Glutamatergic neuron (in vitro differentiated cells): Measurements from ENCODE around the gene SYT9. TPM values are rescaled to one million over a fixed set of nuclear protein-coding genes. Genes with fewer than 3 reads are reported as not detected.

ENCODE experiments used
- DNase-seq: peaks from one replicate; pipeline ENCODE4 v3.0.0; 2022
- H3K27ac Mint-ChIP-seq: one replicate; pipeline ENCODE4 v1.8.0; 2020; ENCODE audit warnings: mild to moderate bottlenecking, mixed read lengths, inconsistent platforms; ENCODE audit not compliant: unreplicated experiment
- H3K27me3 Mint-ChIP-seq: one replicate; pipeline ENCODE4 v1.8.0; 2020; ENCODE audit warnings: mild to moderate bottlenecking, moderate library complexity, mixed read lengths, inconsistent platforms; ENCODE audit not compliant: unreplicated experiment
- H3K36me3 Mint-ChIP-seq: one replicate; pipeline ENCODE4 v1.8.0; 2020; ENCODE audit warnings: mild to moderate bottlenecking, mixed read lengths, inconsistent platforms; ENCODE audit not compliant: unreplicated experiment
- H3K4me1 Mint-ChIP-seq: one replicate; pipeline ENCODE4 v1.8.0; 2020; ENCODE audit warnings: mild to moderate bottlenecking, low read depth, mixed read lengths, inconsistent platforms; ENCODE audit not compliant: unreplicated experiment
- H3K4me3 Mint-ChIP-seq: one replicate; pipeline ENCODE4 v1.8.0; 2020; ENCODE audit warnings: mild to moderate bottlenecking, mixed read lengths, inconsistent platforms; ENCODE audit not compliant: unreplicated experiment
- H3K9me3 Mint-ChIP-seq: one replicate; pipeline ENCODE4 v1.8.0; 2020; ENCODE audit warnings: mild to moderate bottlenecking, moderate library complexity, mixed read lengths, inconsistent platforms; ENCODE audit not compliant: unreplicated experiment
- total RNA-seq: library from RNA; stranded (reverse); fragmentation: NEBNext Ultra II Directional; extraction: Animal tissue kit (Norgen Biotek cat#: 25700); gene quantifications from one replicate; pipeline ENCODE4 v1.2.1, GENCODE V29; 2021; ENCODE audit not compliant: unreplicated experiment
- TF ChIP-seq, protein P1 (sequence below): fragments of 200-600 bp; sonication (generic); IDR thresholded peaks from one replicate; pipeline ENCODE4 v1.5.0; 2021; ENCODE audit not compliant: partially characterized antibody, unreplicated experiment

The SYT9 gene
- total RNA-seq, 1 donor from 2014 or later: 3.7 TPM

DNA sequence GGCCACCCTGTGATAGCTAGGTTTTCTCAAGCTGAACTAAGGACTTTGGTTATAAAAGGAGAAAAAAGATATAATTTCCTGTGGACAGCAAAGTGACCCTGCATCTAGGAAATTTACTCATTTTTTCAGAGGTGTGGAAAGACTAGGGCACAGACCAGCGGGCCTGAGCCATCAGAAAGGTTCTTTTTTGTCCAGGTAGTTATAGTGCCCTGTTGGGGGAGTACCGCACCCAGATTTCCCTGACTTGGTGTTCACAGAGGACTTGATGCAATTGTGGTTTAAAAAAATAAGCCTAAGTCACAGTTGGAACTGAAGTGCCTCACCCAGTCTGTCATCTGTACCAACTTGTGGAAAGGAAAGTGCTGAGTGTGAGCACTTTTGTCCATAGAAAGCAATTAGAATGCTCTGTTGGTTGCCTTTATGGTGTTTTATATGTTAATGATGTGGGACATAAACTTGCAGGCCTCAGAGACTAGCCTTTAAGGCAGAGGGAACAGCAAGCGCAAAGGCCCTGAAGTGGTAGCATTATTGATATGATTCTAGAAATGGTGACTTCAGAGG, 3.1 kb downstream of the SYT9 start:
- Mint-ChIP-seq H3K4me3 (no peak overlapping the region), H3K4me1 (peaks cover 2% of the 10 kb centered on the region), H3K9me3 (peaks cover 2% of the 10 kb centered on the region), H3K27me3 (peaks cover 2% of the 10 kb centered on the region), H3K27ac (no peak overlapping the region), H3K36me3 (peaks cover 4% of the 10 kb centered on the region)
- DNase-seq: no peak
- TF ChIP-seq, protein P1, sequence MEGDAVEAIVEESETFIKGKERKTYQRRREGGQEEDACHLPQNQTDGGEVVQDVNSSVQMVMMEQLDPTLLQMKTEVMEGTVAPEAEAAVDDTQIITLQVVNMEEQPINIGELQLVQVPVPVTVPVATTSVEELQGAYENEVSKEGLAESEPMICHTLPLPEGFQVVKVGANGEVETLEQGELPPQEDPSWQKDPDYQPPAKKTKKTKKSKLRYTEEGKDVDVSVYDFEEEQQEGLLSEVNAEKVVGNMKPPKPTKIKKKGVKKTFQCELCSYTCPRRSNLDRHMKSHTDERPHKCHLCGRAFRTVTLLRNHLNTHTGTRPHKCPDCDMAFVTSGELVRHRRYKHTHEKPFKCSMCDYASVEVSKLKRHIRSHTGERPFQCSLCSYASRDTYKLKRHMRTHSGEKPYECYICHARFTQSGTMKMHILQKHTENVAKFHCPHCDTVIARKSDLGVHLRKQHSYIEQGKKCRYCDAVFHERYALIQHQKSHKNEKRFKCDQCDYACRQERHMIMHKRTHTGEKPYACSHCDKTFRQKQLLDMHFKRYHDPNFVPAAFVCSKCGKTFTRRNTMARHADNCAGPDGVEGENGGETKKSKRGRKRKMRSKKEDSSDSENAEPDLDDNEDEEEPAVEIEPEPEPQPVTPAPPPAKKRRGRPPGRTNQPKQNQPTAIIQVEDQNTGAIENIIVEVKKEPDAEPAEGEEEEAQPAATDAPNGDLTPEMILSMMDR: no peak

DNA sequence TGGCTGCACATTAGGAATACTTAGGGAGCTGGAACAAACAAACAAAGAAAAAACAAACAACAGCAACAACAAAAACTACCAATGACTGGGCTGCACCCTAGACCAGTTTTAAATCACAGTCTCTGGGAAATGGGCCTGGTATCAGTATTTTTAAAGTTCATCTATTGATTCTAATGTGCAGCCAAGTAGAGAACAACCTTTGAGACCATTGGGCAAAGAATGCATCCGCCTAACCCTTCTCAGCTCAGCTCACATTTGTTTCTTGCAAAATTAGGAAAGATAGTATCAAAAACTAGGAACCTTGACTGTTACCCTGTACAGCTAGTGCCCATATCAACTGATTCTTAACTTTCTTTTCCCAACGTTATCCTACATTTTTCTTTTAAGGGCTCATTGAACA, 5.2 kb downstream of the SYT9 start:
- Mint-ChIP-seq H3K27me3 (no peaks in the 10 kb centered on the region), H3K9me3 (no peaks in the 10 kb centered on the region), H3K27ac (no peak overlapping the region), H3K36me3 (no peaks in the 10 kb centered on the region), H3K4me3 (no peak overlapping the region), H3K4me1 (peaks cover 2% of the 10 kb centered on the region)
- TF ChIP-seq, protein P1: no peak
- DNase-seq: no peak

DNA sequence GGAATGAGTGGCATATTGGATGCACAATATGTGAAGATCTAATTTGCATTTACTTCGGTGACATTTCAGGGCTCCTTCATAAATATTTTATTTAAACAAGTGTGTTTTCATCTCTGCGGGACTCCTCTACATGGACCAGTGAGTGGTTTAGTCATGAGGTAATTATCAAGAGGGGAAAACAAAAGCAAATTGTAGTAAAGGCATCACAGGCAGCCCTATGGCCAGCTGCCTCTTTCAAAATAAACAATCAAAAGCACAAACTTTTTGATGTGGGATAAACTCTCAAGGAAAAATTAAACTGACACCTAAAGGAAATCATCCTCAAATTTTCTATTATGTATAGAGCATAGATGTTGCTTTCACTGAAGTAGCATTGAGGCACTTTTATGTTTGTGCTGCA, 6.0 kb downstream of the SYT9 start:
- no peaks in the 10 kb centered on the region for H3K36me3 Mint-ChIP-seq
- DNase-seq: no peak
- no peaks in the 10 kb centered on the region for H3K4me1 Mint-ChIP-seq
- H3K27ac Mint-ChIP-seq: no peak overlapping the region
- TF ChIP-seq, protein P1: no peak
- no peaks in the 10 kb centered on the region for H3K27me3 Mint-ChIP-seq
- no peak overlapping the region for H3K4me3 Mint-ChIP-seq
- H3K9me3 Mint-ChIP-seq: no peaks in the 10 kb centered on the region

DNA sequence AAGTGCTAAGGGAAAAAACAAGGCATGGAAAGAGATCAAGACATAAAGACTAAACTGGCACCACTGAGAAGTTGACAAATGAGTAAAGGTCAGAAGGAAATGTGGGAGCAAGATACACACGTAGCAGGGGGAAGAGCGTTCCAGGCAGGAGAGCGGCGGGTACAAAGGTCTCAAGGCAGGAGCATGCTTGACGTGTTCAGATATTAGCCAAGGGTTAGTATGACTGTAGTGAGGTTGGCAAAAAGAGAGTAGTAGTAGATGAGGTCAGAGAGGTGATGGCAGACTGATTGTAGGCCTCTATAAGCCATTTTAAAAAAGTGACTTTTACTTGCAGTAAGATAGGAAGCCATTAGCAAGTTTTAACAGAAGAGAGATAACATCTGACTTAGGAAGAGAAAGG, 9.9 kb downstream of the SYT9 start:
- no peak overlapping the region for H3K27ac Mint-ChIP-seq
- DNase-seq: no peak
- H3K36me3 Mint-ChIP-seq: no peaks in the 10 kb centered on the region
- no peaks in the 10 kb centered on the region for H3K9me3 Mint-ChIP-seq
- H3K4me3 Mint-ChIP-seq: no peak overlapping the region
- no peaks in the 10 kb centered on the region for H3K4me1 Mint-ChIP-seq
- TF ChIP-seq, protein P1: no peak
- H3K27me3 Mint-ChIP-seq: no peaks in the 10 kb centered on the region

DNA sequence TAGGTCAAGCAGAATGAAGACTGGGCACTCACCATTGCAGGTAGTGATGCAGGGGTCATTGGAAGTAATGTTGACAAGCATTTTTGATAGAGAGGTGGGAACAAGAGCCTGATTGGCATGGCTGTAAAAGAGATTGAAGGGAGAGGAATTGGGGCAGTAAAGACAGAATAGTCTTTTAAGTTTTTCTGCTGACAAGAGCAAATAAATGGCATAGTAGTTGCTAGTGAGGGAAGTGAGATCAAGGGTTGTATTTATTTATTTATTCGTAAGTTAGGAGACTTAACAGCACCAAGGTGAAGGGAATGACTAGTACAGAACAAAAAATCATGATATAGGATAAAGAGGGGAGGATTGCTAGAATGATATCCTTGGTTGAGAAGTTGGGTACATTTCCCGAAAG, 11.0 kb downstream of the SYT9 start:
- no peak overlapping the region for H3K4me3 Mint-ChIP-seq
- H3K4me1 Mint-ChIP-seq: no peaks in the 10 kb centered on the region
- TF ChIP-seq, protein P1: no peak
- H3K27me3 Mint-ChIP-seq: no peaks in the 10 kb centered on the region
- DNase-seq: no peak
- no peaks in the 10 kb centered on the region for H3K9me3 Mint-ChIP-seq
- H3K36me3 Mint-ChIP-seq: no peaks in the 10 kb centered on the region
- H3K27ac Mint-ChIP-seq: no peak overlapping the region
